GM12878 (cell line): Measurements from ENCODE around the gene FRS3. TPM values are rescaled to one million over a fixed set of nuclear protein-coding genes. Genes with fewer than 3 reads are reported as not detected.

Experiments used
- ATAC-seq: fragments of 200-7000 bp; cut with Tn5 transposase; 3 replicates; pipeline ENCODE4 v1.9.1; 2020; ENCODE audit warnings: mild to moderate bottlenecking, moderate library complexity
- BruUV-seq: library from RNA; stranded (reverse); fragments of 400-500 nt; replicated peaks from 2 replicates; lab custom pipeline; 2021; lab: Mats Ljungman, UMichigan
- CTCF ChIA-PET: fragments of 300-600 bp; sonication (Branson Sonifier 250); formaldehyde crosslinking; extraction: SDS; loops from one replicate; lab custom pipeline; 2021; ENCODE audit warnings: inconsistent platforms; lab: Yijun Ruan, JAX
- POLR2A ChIA-PET: fragments of 350-600 bp; formaldehyde crosslinking; extraction: SDS; loops from one replicate; lab custom pipeline; 2021; ENCODE audit warnings: inconsistent platforms; lab: Charles Lee
- RAD21 ChIA-PET: fragments of 300-600 bp; sonication (Branson Sonifier 250); formaldehyde crosslinking; loops from one replicate; lab custom pipeline; 2023; ENCODE audit warnings: antibody characterized with exemption; ENCODE audit not compliant: unreplicated experiment; lab: Charles Lee
- SMC1A ChIA-PET: fragments of 300-600 bp; sonication (Branson Sonifier 250); formaldehyde crosslinking; loops from one replicate; lab custom pipeline; 2023; ENCODE audit not compliant: unreplicated experiment, uncharacterized antibody; lab: Charles Lee
- DNase-seq: peaks from one replicate; pipeline ENCODE4 v3.0.0-alpha.2; 2011; ENCODE audit warnings: low read depth, low spot score
- FAIRE-seq: peaks from 3 replicates; lab custom pipeline; 2011; peaks lifted over from hg19 to GRCh38; lab: Jason Lieb, UNC
- H2AFZ ChIP-seq: 2 replicates; pipeline ENCODE4 v1.6.0; 2011; ENCODE audit warnings: low read depth, low read length, control low read depth; ENCODE audit not compliant: control insufficient read depth
- H3K27ac ChIP-seq: 2 replicates; pipeline ENCODE4 v1.5.1; 2011; ENCODE audit warnings: control low read depth; ENCODE audit not compliant: control insufficient read depth, insufficient read depth
- H3K27me3 ChIP-seq, 2 experiments: replicated peaks in 1 of 2; 2 replicates each; pipeline versions ENCODE4 v1.6.0 to v1.6.1; 2011; ENCODE audit warnings: low read length in 1 of 2; ENCODE audit not compliant: control insufficient read depth in 2 of 2, insufficient read depth in 2 of 2
- H3K36me3 ChIP-seq, 2 experiments: 2 replicates each; pipeline ENCODE4 v1.5.1; 2011; ENCODE audit warnings: low read length in 1 of 2; ENCODE audit not compliant: control insufficient read depth in 2 of 2, insufficient read depth in 2 of 2
- H3K4me1 ChIP-seq: 2 replicates; pipeline ENCODE4 v1.6.1; 2011; ENCODE audit warnings: mild to moderate bottlenecking, low read length, moderate library complexity, mixed read lengths; ENCODE audit not compliant: control insufficient read depth, insufficient read depth
- H3K4me2 ChIP-seq: 2 replicates; pipeline ENCODE4 v1.6.0; 2011; ENCODE audit warnings: control low read depth; ENCODE audit not compliant: control insufficient read depth, insufficient read depth
- H3K4me3 ChIP-seq: fragments of 200-600 bp; sonication (generic); 2 replicates; pipeline ENCODE4 v1.5.1; 2016
- H3K79me2 ChIP-seq: 2 replicates; pipeline ENCODE4 v1.6.0; 2011; ENCODE audit warnings: low read length; ENCODE audit not compliant: control insufficient read depth, insufficient read depth
- H3K9ac ChIP-seq: 2 replicates; pipeline ENCODE4 v1.8.0; 2011; ENCODE audit warnings: low read length, control low read depth, mixed read lengths; ENCODE audit not compliant: control insufficient read depth, insufficient read depth
- H3K9me3 ChIP-seq: replicated peaks from 3 replicates; pipeline ENCODE4 v1.5.1; 2011; ENCODE audit warnings: mild to moderate bottlenecking, low read length; ENCODE audit not compliant: control insufficient read depth, insufficient read depth
- H4K20me1 ChIP-seq: 2 replicates; pipeline ENCODE4 v1.6.0; 2011; ENCODE audit not compliant: control insufficient read depth, insufficient read depth
- ASH2L ChIP-seq: fragments of 300-600, 200-600 bp; sonication (generic); IDR thresholded peaks from 2 replicates; pipeline ENCODE4 v1.6.1; 2017; ENCODE audit warnings: low read depth, mild to moderate bottlenecking, borderline replicate concordance
- BMI1 ChIP-seq: fragments of 450-650 bp; IDR thresholded peaks from 2 replicates; pipeline ENCODE4 v1.6.1; 2016; ENCODE audit warnings: mild to moderate bottlenecking, moderate library complexity, borderline replicate concordance
- EP300 ChIP-seq, 2 experiments: fragments of 150-350 bp in 1 of 2; IDR thresholded peaks; 2 replicates each; pipeline ENCODE4 v1.6.1; 2011 to 2012; ENCODE audit warnings: low read depth in 2 of 2, low read length in 2 of 2, borderline replicate concordance in 1 of 2, improper control_type of control experiment in 1 of 2, inconsistent platforms in 1 of 2; ENCODE audit not compliant: control insufficient read depth in 1 of 2
- MXI1 ChIP-seq: fragments of 150-350 bp; IDR thresholded peaks from 2 replicates; pipeline ENCODE4 v1.6.1; 2011; ENCODE audit warnings: low read depth, mild to moderate bottlenecking, inconsistent platforms, low read length, improper control_type of control experiment
- RBBP5 ChIP-seq: fragments of 200-600 bp; sonication (generic); conservative IDR thresholded peaks from 2 replicates; pipeline ENCODE4 v1.6.1; 2016
- SMAD5 ChIP-seq: IDR thresholded peaks from 2 replicates; pipeline ENCODE4 v1.6.1; 2016; ENCODE audit warnings: antibody characterized with exemption, low read depth
- TARDBP ChIP-seq: IDR thresholded peaks from 2 replicates; pipeline ENCODE4 v1.6.1; 2016; ENCODE audit warnings: borderline replicate concordance
- YY1 ChIP-seq: IDR thresholded peaks from 2 replicates; pipeline ENCODE4 v1.6.1; 2011; ENCODE audit warnings: low read depth, mild to moderate bottlenecking, low read length
- WGBS: methylation state at CpG from one replicate; pipeline ENCODE4 v1.1.6; 2016; ENCODE audit warnings: low lambda C conversion rate; ENCODE audit not compliant: insufficient replicate concordance, insufficient coverage; ENCODE audit errors: missing lambda C conversion rate; 5-methylcytosine and 5-hydroxymethylcytosine counted together
- in situ Hi-C: fragments of 300-500 bp; cut with MboI; formaldehyde crosslinking; loops from 9 replicates; pipeline ENCODE4 v1.14.3; 2018; ENCODE audit warnings: mixed read lengths
- intact Hi-C: fragments of 100-400 bp; cut with micrococcal nuclease; formaldehyde crosslinking; loops from one replicate; pipeline ENCODE4 v1.14.2; 2022; ENCODE audit not compliant: unreplicated experiment
- polyA plus RNA-seq, 11 experiments: library from polyadenylated mRNA; depleted of rRNA in 4 of 11; unstranded in 6 of 11; stranded (reverse) in 5 of 11; fragments of >200 nt; fragmentation: Nextera tagmentation in 4 of 11; fragmentation: Illumina TruSeq in 1 of 11; extraction: Ambion mirVana in 4 of 11; extraction: Trizol in 1 of 11; gene quantifications; 1 replicate in 1 of 11; 2 replicates in 10 of 11; pipeline versions ENCODE4 v1.2.1 to v1.2.3, GENCODE V29; 2011 to 2016; ENCODE audit warnings: inconsistent platforms in 2 of 11, missing spikeins in 2 of 11, low read depth in 1 of 11
- total RNA-seq, 4 experiments: library from RNA; depleted of rRNA in 3 of 4; stranded (reverse); fragments of >200 nt in 3 of 4; fragmentation: Illumina TruSeq in 1 of 4; extraction: Trizol in 1 of 4; gene quantifications; 2 replicates each; pipeline versions ENCODE4 v1.2.1 to v1.2.3, GENCODE V29; 2013 to 2021
- TF ChIP-seq, protein P1 (sequence below), 3 experiments: IDR thresholded peaks in 2 of 3; conservative IDR thresholded peaks in 1 of 3; 2 replicates each; pipeline ENCODE4 v1.5.1; 2011; ENCODE audit warnings: low read depth in 3 of 3, low read length in 3 of 3, mild to moderate bottlenecking in 3 of 3, control low read depth in 2 of 3, moderate library complexity in 2 of 3, inconsistent platforms in 1 of 3, mixed read lengths in 1 of 3; ENCODE audit not compliant: control insufficient read depth in 2 of 3, insufficient read depth in 1 of 3; ENCODE audit errors: extremely low read depth in 1 of 3
- TF ChIP-seq, protein P2 (sequence below): fragments of 450-650 bp; IDR thresholded peaks from 2 replicates; pipeline ENCODE4 v1.6.1; 2017; ENCODE audit warnings: mild to moderate bottlenecking, moderate library complexity

Gene FRS3
- total and polyA plus RNA-seq, 10 of the 15 experiments (the other 5 are each of a cell fraction or from before 2014, with no cell fraction given), result 0.05 to 3.4 (median 1.5) TPM

DNA sequence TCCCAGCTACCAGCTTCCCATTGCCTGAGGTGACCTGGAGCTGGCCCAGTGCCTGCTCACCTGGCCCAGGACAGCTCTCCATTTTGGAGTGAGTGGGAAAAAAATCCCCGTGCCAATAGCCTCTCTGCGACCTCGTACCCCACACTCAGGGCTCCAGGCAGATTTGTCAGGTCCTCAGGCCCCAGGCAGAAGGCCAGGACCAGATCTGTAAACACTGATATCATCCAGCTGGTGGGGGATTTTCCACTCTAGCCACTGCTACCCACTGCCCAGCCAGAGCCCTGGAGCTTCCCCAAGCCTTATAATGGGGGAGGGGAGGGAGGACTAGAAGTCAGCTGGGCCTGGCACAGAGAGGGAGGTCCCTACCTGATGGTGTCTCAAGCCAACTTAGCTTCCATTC is 31.2 kb downstream of the FRS3 start:
- FAIRE-seq (no peak), ATAC-seq (no peak), DNase-seq (no peak)
- H4K20me1 ChIP-seq, result no peaks in the 10 kb centered on the region
- no peaks in the 10 kb centered on the region for H3K36me3 ChIP-seq
- intact Hi-C loops, result no loop called here
- no peaks in the 10 kb centered on the region for H3K79me2 ChIP-seq
- RAD21 ChIA-PET, result interaction anchor here (1.4 kb wide), 1 partner anchor 27 kb away, joined by 3 read pairs; no protein-coding TSS in a partner anchor
- WGBS, result 40% methylated on average over 3 of the region's 3 CpGs
- no peak overlapping the region for H3K4me3 ChIP-seq
- no peaks in the 10 kb centered on the region for H3K9me3 ChIP-seq
- H2AFZ ChIP-seq, result no peak overlapping the region
- no peak overlapping the region for H3K9ac ChIP-seq
- SMC1A ChIA-PET, result interaction anchor here (0.6 to 1.1 kb wide), 2 partner anchors 30 to 163 kb away, joined by 3 read pairs; no protein-coding TSS in a partner anchor
- CTCF ChIA-PET, result interaction anchor here (0.8 kb wide), 1 partner anchor 46 kb away, joined by 3 read pairs; no protein-coding TSS in a partner anchor
- no peaks in the 10 kb centered on the region; a peak in 1 of 4 replicates for H3K27me3 ChIP-seq
- no TSS peak for BruUV-seq
- TF ChIP-seq SMAD5, result no peak
- no peak for TF ChIP-seq MXI1
- no peak for TF ChIP-seq YY1
- no peak for TF ChIP-seq EP300 (IDR thresholded peaks at IDR 0.05; ENCODE audit: borderline replicate concordance in 1 of 2, control insufficient read depth in 1 of 2, low read depth in 2 of 2, low read length in 2 of 2)
- TF ChIP-seq, protein P1, sequence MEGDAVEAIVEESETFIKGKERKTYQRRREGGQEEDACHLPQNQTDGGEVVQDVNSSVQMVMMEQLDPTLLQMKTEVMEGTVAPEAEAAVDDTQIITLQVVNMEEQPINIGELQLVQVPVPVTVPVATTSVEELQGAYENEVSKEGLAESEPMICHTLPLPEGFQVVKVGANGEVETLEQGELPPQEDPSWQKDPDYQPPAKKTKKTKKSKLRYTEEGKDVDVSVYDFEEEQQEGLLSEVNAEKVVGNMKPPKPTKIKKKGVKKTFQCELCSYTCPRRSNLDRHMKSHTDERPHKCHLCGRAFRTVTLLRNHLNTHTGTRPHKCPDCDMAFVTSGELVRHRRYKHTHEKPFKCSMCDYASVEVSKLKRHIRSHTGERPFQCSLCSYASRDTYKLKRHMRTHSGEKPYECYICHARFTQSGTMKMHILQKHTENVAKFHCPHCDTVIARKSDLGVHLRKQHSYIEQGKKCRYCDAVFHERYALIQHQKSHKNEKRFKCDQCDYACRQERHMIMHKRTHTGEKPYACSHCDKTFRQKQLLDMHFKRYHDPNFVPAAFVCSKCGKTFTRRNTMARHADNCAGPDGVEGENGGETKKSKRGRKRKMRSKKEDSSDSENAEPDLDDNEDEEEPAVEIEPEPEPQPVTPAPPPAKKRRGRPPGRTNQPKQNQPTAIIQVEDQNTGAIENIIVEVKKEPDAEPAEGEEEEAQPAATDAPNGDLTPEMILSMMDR (IDR thresholded peaks at IDR 0.05 in 2 of 3, conservative IDR thresholded peaks at IDR 0.05 in 1 of 3; ENCODE audit: control insufficient read depth in 2 of 3, extremely low read depth in 1 of 3, insufficient read depth in 1 of 3, low read depth in 3 of 3, low read length in 3 of 3), result no peak
- no peak for TF ChIP-seq RBBP5
- TF ChIP-seq ASH2L, result no peak
- TF ChIP-seq, protein P2, sequence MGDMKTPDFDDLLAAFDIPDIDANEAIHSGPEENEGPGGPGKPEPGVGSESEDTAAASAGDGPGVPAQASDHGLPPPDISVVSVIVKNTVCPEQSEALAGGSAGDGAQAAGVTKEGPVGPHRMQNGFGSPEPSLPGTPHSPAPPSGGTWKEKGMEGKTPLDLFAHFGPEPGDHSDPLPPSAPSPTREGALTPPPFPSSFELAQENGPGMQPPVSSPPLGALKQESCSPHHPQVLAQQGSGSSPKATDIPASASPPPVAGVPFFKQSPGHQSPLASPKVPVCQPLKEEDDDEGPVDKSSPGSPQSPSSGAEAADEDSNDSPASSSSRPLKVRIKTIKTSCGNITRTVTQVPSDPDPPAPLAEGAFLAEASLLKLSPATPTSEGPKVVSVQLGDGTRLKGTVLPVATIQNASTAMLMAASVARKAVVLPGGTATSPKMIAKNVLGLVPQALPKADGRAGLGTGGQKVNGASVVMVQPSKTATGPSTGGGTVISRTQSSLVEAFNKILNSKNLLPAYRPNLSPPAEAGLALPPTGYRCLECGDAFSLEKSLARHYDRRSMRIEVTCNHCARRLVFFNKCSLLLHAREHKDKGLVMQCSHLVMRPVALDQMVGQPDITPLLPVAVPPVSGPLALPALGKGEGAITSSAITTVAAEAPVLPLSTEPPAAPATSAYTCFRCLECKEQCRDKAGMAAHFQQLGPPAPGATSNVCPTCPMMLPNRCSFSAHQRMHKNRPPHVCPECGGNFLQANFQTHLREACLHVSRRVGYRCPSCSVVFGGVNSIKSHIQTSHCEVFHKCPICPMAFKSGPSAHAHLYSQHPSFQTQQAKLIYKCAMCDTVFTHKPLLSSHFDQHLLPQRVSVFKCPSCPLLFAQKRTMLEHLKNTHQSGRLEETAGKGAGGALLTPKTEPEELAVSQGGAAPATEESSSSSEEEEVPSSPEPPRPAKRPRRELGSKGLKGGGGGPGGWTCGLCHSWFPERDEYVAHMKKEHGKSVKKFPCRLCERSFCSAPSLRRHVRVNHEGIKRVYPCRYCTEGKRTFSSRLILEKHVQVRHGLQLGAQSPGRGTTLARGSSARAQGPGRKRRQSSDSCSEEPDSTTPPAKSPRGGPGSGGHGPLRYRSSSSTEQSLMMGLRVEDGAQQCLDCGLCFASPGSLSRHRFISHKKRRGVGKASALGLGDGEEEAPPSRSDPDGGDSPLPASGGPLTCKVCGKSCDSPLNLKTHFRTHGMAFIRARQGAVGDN, result no peak
- TF ChIP-seq BMI1, result no peak
- no peak for TF ChIP-seq TARDBP
- H3K4me1 ChIP-seq, result no peaks in the 10 kb centered on the region
- no peak overlapping the region for H3K4me2 ChIP-seq
- no peak overlapping the region for H3K27ac ChIP-seq
- POLR2A ChIA-PET, result interaction anchor here (0.6 kb wide), 1 partner anchor 414 kb away, joined by 3 read pairs; no protein-coding TSS in a partner anchor
- in situ Hi-C loops, result no loop called here
